ENCODE measurements around the gene MPC1. TPM values are rescaled to one million over a fixed set of nuclear protein-coding genes. Genes with fewer than 3 reads are reported as not detected.
"Not testable (repeated sequence)": the region's sequence is repeated elsewhere in the genome, so short reads cannot be mapped to it uniquely, and the experiment has no call there.

Gene MPC1
- total RNA-seq, 6 experiments from 2014 or later = 102 to 298 (median 180) TPM

- TF ChIP-seq POLR2A (IDR thresholded peaks at IDR 0.05) (no peak), CTCF (IDR thresholded peaks at IDR 0.05) (no peak)
- no peaks in the 10 kb centered on the region for H3K36me3 ChIP-seq
- no peaks in the 10 kb centered on the region for H3K27me3 ChIP-seq
- intact Hi-C loops (cut with DNase I) = loop anchor here in 1 of 2 donors (5.0 kb wide), 1 partner anchor 134 kb away; no protein-coding TSS in a partner anchor
- no peaks in the 10 kb centered on the region for H3K9me3 ChIP-seq
- no peak for ATAC-seq
- H3K27ac ChIP-seq = no peak overlapping the region
- DNase-seq = no peak
- H3K4me1 ChIP-seq = peaks cover 0 to 9% (median 3%) of the 10 kb centered on the region in 4 donors
- H3K4me3 ChIP-seq = no peak overlapping the region
- 40% methylated on average over 1 of the region's 12 CpGs for WGBS (ENCODE audit: insufficient coverage, low coverage, low lambda C conversion rate, missing lambda C conversion rate)
These were observed 23.5 kb upstream of the MPC1 start for GRCh38 chr6:166406197-166406596.

- Histone ChIP-seq H3K27ac (no peak overlapping the region), H3K4me1 (peaks cover 0 to 13% (median 5%) of the 10 kb centered on the region in 4 donors), H3K9me3 (no peaks in the 10 kb centered on the region), H3K27me3 (no peaks in the 10 kb centered on the region), H3K4me3 (no peak overlapping the region), H3K36me3 (no peaks in the 10 kb centered on the region)
- 46% methylated on average over 3 of the region's 7 CpGs for WGBS (ENCODE audit: insufficient coverage, low coverage, low lambda C conversion rate, missing lambda C conversion rate)
- TF ChIP-seq CTCF (IDR thresholded peaks at IDR 0.05) (no peak), POLR2A (IDR thresholded peaks at IDR 0.05) (no peak)
- no peak for DNase-seq
- no peak for ATAC-seq
- intact Hi-C loops (cut with DNase I) = loop anchor here in 1 of 2 donors (5.0 kb wide), 1 partner anchor 133 kb away; no protein-coding TSS in a partner anchor
These were observed 22.6 kb upstream of the MPC1 start for GRCh38 chr6:166405386-166405785.

GRCh38 chr6:166402582-166403277, 20.0 kb upstream of the MPC1 start:
- H3K36me3 ChIP-seq = no peaks in the 10 kb centered on the region
- 64% methylated on average over 6 of the region's 6 CpGs for WGBS (ENCODE audit: insufficient coverage, low coverage, low lambda C conversion rate, missing lambda C conversion rate)
- H3K27me3 ChIP-seq = no peaks in the 10 kb centered on the region
- intact Hi-C loops (cut with DNase I) = loop anchor here in 1 of 2 donors (5.0 kb wide), 1 partner anchor 125 kb away; no protein-coding TSS in a partner anchor
- ATAC-seq (no peak), DNase-seq (no peak)
- H3K9me3 ChIP-seq = no peaks in the 10 kb centered on the region
- peaks cover 0 to 6% (median 2%) of the 10 kb centered on the region in 4 donors for H3K4me1 ChIP-seq
- TF ChIP-seq POLR2A (IDR thresholded peaks at IDR 0.05) = no peak
- TF ChIP-seq CTCF (IDR thresholded peaks at IDR 0.05) = no peak
- H3K27ac ChIP-seq = no peak overlapping the region
- H3K4me3 ChIP-seq = no peak overlapping the region

- intact Hi-C loops (cut with DNase I) = loop anchor here in 1 of 2 donors (5.0 kb wide), 1 partner anchor 123 kb away; no protein-coding TSS in a partner anchor
- not testable (repeated sequence) for H3K4me1 ChIP-seq, H3K27me3 ChIP-seq, H3K36me3 ChIP-seq, H3K9me3 ChIP-seq
- WGBS (ENCODE audit: insufficient coverage, low coverage, low lambda C conversion rate, missing lambda C conversion rate) = 8% methylated on average over 10 of the region's 16 CpGs
- Histone ChIP-seq H3K4me3 (peak overlapping the region in 2 of 3 donors; percentile 16 to 23), H3K27ac (peak overlapping the region in 2 of 3 donors; percentile 49 to 50)
- peak; percentile 54 to 78 (median 75) for DNase-seq
- TF ChIP-seq CTCF (IDR thresholded peaks at IDR 0.05) = peak; percentile 69 to 83 (median 82)
- peak; percentile 90 to 95 (median 92) for ATAC-seq
These were observed 18.0 kb upstream of the MPC1 start for GRCh38 chr6:166400649-166401250.

Data from right lobe of liver (tissue), 6 donors.